Loucy (cell line): Measurements from ENCODE around the gene H1-8.
A peak's percentile ranks its signal among the peaks of the same experiment; 100 is the strongest.

Experiments
- H2AFZ ChIP-seq: fragments of 200-600 bp; sonication (generic); 2 replicates; pipeline ENCODE4 v1.6.0; 2016; ENCODE audit warnings: antibody characterized with exemption, mild to moderate bottlenecking, low read length, moderate library complexity
- H3F3A ChIP-seq: fragments of 200-600 bp; 2 replicates; pipeline ENCODE4 v1.6.0; 2016; ENCODE audit warnings: antibody characterized with exemption, low read depth, mild to moderate bottlenecking
- H3K27me3 ChIP-seq: fragments of 200-600 bp; sonication (generic); 2 replicates; pipeline ENCODE4 v1.6.1; 2014; ENCODE audit warnings: low read length, mild to moderate bottlenecking; ENCODE audit not compliant: insufficient read depth, poor library complexity, severe bottlenecking
- H3K36me3 ChIP-seq: fragments of 200-600 bp; sonication (generic); 2 replicates; pipeline ENCODE4 v1.6.1; 2016; ENCODE audit warnings: low read length; ENCODE audit not compliant: insufficient read depth
- H3K4me1 ChIP-seq: fragments of 200-600 bp; sonication (generic); 2 replicates; pipeline ENCODE4 v1.5.1; 2014; ENCODE audit warnings: low read length, mild to moderate bottlenecking; ENCODE audit not compliant: insufficient read depth, poor library complexity, severe bottlenecking
- H3K4me2 ChIP-seq: fragments of 200-600 bp; sonication (generic); 2 replicates; pipeline ENCODE4 v1.6.0; 2014; ENCODE audit warnings: antibody characterized with exemption, low read length, low read depth, mild to moderate bottlenecking; ENCODE audit not compliant: poor library complexity, severe bottlenecking
- H3K4me3 ChIP-seq: fragments of 200-600 bp; sonication (generic); 2 replicates; pipeline ENCODE4 v1.5.1; 2014; ENCODE audit warnings: low read length, mild to moderate bottlenecking, mixed read lengths; ENCODE audit not compliant: poor library complexity, severe bottlenecking
- H3K79me2 ChIP-seq: fragments of 200-600 bp; sonication (generic); 2 replicates; pipeline ENCODE4 v1.6.1; 2014; ENCODE audit warnings: low read length; ENCODE audit not compliant: insufficient read depth
- H3K9ac ChIP-seq: fragments of 200-600 bp; sonication (generic); 2 replicates; pipeline ENCODE4 v1.6.0; 2014; ENCODE audit warnings: mild to moderate bottlenecking, low read depth, low read length, moderate library complexity; ENCODE audit not compliant: poor library complexity, severe bottlenecking
- H3K9me2 ChIP-seq: fragments of 200-600 bp; sonication (generic); replicated peaks from 2 replicates; pipeline ENCODE4 v1.6.1; 2016; ENCODE audit warnings: low read depth, low read length, mixed read lengths
- H3K9me3 ChIP-seq: fragments of 200-600 bp; sonication (generic); 2 replicates; pipeline ENCODE4 v1.6.1; 2014; ENCODE audit warnings: mild to moderate bottlenecking, antibody characterized with exemption, low read length, low read depth; ENCODE audit not compliant: insufficient read depth
- H4K20me1 ChIP-seq: fragments of 200-600 bp; sonication (generic); 2 replicates; pipeline ENCODE4 v1.6.0; 2014; ENCODE audit warnings: antibody characterized with exemption, low read length, mild to moderate bottlenecking; ENCODE audit not compliant: insufficient read depth, poor library complexity, severe bottlenecking
- EZH2phosphoT487 ChIP-seq: fragments of 200-600 bp; IDR thresholded peaks from 2 replicates; pipeline ENCODE4 v1.6.1; 2018; ENCODE audit warnings: antibody characterized with exemption, mild to moderate bottlenecking, moderate library complexity, borderline replicate concordance
- TF ChIP-seq, protein P1 (sequence below): fragments of 200-600 bp; sonication (generic); conservative IDR thresholded peaks from 2 replicates; pipeline ENCODE4 v1.5.1; 2014; ENCODE audit warnings: mild to moderate bottlenecking, antibody characterized with exemption, low read length

Gene H1-8

DNA sequence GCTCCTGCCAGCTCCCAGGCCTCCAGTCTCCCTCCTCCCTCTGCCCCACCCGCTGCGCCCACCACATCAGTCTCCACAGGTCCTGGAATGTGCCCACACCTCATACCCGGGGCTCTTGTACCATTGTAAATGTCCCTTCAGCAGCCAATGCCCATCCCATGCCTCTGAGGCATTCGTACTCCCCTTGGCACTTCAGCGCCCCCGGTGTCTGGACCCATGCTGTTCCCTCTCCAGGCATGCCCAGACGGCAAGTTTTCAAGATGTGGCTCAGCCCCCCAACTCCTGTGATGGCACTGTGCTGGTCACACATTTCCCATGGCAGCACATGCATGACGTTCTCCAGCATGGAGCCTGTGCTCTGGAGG, 50.2 kb downstream of the H1-8 start:
- Histone ChIP-seq H2AFZ (no peak overlapping the region), H3K4me1 (peaks cover 69% of the 10 kb centered on the region), H3K36me3 (peaks cover 15% of the 10 kb centered on the region; the same call in 1 of the 2 replicates), H3K4me3 (peak overlapping the region; percentile 51), H3K9ac (peak overlapping the region; percentile 70), H3K9me2 (no peaks in the 10 kb centered on the region), H3K9me3 (no peaks in the 10 kb centered on the region), H4K20me1 (peaks cover 15% of the 10 kb centered on the region), H3K27me3 (no peaks in the 10 kb centered on the region), H3F3A (peaks cover 23% of the 10 kb centered on the region), H3K79me2 (peaks cover 85% of the 10 kb centered on the region), H3K4me2 (peak overlapping the region; percentile 64)
- no peak for TF ChIP-seq EZH2phosphoT487
- TF ChIP-seq, protein P1, sequence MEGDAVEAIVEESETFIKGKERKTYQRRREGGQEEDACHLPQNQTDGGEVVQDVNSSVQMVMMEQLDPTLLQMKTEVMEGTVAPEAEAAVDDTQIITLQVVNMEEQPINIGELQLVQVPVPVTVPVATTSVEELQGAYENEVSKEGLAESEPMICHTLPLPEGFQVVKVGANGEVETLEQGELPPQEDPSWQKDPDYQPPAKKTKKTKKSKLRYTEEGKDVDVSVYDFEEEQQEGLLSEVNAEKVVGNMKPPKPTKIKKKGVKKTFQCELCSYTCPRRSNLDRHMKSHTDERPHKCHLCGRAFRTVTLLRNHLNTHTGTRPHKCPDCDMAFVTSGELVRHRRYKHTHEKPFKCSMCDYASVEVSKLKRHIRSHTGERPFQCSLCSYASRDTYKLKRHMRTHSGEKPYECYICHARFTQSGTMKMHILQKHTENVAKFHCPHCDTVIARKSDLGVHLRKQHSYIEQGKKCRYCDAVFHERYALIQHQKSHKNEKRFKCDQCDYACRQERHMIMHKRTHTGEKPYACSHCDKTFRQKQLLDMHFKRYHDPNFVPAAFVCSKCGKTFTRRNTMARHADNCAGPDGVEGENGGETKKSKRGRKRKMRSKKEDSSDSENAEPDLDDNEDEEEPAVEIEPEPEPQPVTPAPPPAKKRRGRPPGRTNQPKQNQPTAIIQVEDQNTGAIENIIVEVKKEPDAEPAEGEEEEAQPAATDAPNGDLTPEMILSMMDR: peak; percentile 57

DNA sequence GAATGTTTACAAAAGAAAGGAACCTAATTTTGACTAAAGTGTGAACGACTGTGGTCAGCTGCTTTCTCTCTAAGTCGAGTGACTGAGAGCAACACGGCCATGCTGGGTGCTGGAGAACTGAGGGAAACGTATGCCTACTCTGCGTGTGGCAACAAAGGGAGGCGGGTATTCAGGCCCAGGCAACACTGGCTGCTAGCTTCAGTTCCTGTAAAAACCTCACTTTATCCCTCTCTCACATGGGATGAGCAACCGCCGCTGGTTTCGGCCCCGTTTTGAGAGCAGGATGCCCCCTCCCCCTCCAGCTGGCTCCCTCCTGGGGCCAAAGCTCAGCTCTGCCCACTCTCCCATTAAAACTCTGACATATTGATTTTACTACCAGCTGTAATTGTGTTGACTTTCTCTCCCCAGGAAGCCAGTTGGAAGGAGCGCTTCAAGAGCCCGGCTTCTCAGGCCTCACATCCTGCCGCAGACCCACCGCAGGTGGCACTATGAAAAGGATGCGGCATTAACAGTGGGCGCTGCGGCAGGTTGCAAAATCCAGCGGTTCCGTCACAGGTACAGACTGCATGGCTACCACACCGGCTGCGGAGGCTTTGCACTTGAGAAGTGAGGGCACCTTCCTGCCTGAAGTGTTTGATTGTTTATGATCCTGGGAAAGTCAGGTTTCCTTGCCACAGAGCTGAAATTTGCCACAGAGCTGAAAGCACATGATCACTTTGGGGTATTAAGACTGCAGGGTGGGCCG, 50.8 kb downstream of the H1-8 start:
- H3K4me2 ChIP-seq: peak overlapping the region; percentile 64
- peak overlapping the region; percentile 70 for H3K9ac ChIP-seq
- H3K4me1 ChIP-seq: peaks cover 75% of the 10 kb centered on the region
- H3K9me3 ChIP-seq: no peaks in the 10 kb centered on the region
- H2AFZ ChIP-seq: 0 out of 2 replicates have a peak overlapping the region, but pooled peaks have one; percentile 7
- H3K27me3 ChIP-seq: no peaks in the 10 kb centered on the region
- TF ChIP-seq EZH2phosphoT487: no peak
- TF ChIP-seq, protein P1: peak; percentile 4; the same call in 1 of the 2 replicates
- no peaks in the 10 kb centered on the region for H3K9me2 ChIP-seq
- peaks cover 15% of the 10 kb centered on the region for H4K20me1 ChIP-seq
- peaks cover 10% of the 10 kb centered on the region; the same call in 1 of the 2 replicates for H3K36me3 ChIP-seq
- H3K79me2 ChIP-seq: peaks cover 86% of the 10 kb centered on the region
- peaks cover 23% of the 10 kb centered on the region for H3F3A ChIP-seq
- peak overlapping the region; percentile 51 for H3K4me3 ChIP-seq

DNA sequence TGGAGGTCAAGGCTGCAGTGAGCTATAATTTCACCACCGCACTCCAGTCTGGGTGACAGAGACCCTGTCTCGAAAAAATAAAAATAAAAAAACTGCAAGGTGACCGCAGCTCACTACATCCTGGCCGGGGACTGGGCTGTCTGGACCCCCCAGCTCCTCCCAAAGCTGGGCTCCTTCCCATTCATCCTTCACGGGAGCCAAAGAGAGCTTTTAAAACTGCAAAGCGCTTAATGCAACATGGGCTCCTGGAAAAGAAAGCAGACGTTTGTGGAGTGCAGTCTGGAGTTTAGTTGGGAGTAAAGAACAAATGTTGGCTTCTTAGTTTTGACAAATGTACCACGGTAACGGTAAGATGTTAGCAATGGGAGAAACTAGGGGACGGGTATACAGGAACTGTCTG, 51.4 kb downstream of the H1-8 start:
- Histone ChIP-seq H4K20me1 (peaks cover 15% of the 10 kb centered on the region), H3K9ac (peak overlapping the region; percentile 70), H3K9me2 (no peaks in the 10 kb centered on the region), H3F3A (peaks cover 23% of the 10 kb centered on the region), H3K27me3 (no peaks in the 10 kb centered on the region), H3K4me1 (peaks cover 81% of the 10 kb centered on the region), H3K4me3 (peak overlapping the region; percentile 51), H2AFZ (no peak overlapping the region), H3K9me3 (no peaks in the 10 kb centered on the region), H3K4me2 (peak overlapping the region; percentile 64), H3K36me3 (peaks cover 4% of the 10 kb centered on the region; the same call in 1 of the 2 replicates), H3K79me2 (peaks cover 87% of the 10 kb centered on the region)
- TF ChIP-seq EZH2phosphoT487: no peak
- TF ChIP-seq, protein P1: no peak
